Stimulated activated CD4-positive, alpha-beta T cell treated with anti-CD3 and anti-CD28 coated beads, Interleukin-12 subunit alpha, Interleukin-12 subunit beta, amount 100 ng/mL, for 48 hours (primary cell): Measurements from ENCODE around the gene COL6A1.

Experiments
- DNase-seq, 3 donors: peaks; one replicate each; pipeline ENCODE4 v3.0.0-alpha.2; 2020; ENCODE audit warnings: low read depth in 2 of 3, low spot score in 1 of 3

The COL6A1 gene

GRCh38 chr21:45982758-45983648, 1.4 kb downstream of the COL6A1 start:
- DNase-seq: no peak

GRCh38 chr21:45983649-45983965, 2.0 kb downstream of the COL6A1 start:
- no peak for DNase-seq

- no peak for DNase-seq
These were observed 2.5 kb downstream of the COL6A1 start for GRCh38 chr21:45983981-45984551.

- DNase-seq: no peak
These were observed 3.1 kb downstream of the COL6A1 start for GRCh38 chr21:45984584-45985095.

GRCh38 chr21:45985471-45986315, 4.1 kb downstream of the COL6A1 start:
- DNase-seq: no peak

- no peak for DNase-seq
These were observed 4.9 kb downstream of the COL6A1 start for GRCh38 chr21:45986316-45987051.

- DNase-seq: no peak
These were observed 5.6 kb downstream of the COL6A1 start for GRCh38 chr21:45987121-45987711.

GRCh38 chr21:45988366-45989347, 7.1 kb downstream of the COL6A1 start:
- DNase-seq: no peak

- DNase-seq: no peak
These were observed 7.9 kb downstream of the COL6A1 start for GRCh38 chr21:45989355-45990048.

GRCh38 chr21:45990049-45990711, 8.6 kb downstream of the COL6A1 start:
- no peak for DNase-seq

GRCh38 chr21:45990741-45991605, 9.4 kb downstream of the COL6A1 start:
- no peak for DNase-seq

- DNase-seq: no peak
These were observed 10.2 kb downstream of the COL6A1 start for GRCh38 chr21:45991606-45992300.

GRCh38 chr21:45992301-45993209, 11.0 kb downstream of the COL6A1 start:
- DNase-seq: no peak

- no peak for DNase-seq
These were observed 11.9 kb downstream of the COL6A1 start for GRCh38 chr21:45993210-45994085.
